WTC11 (cell line): ENCODE measurements around the gene ZNF557.
"Not testable (repeated sequence)": the region's sequence is repeated elsewhere in the genome, so short reads cannot be mapped to it uniquely, and the experiment has no call there.

Experiments
- GABPB1 ChIP-seq: sonication (generic); formaldehyde crosslinking; IDR thresholded peaks from 2 replicates; pipeline ENCODE4 v1.8.1; 2023; ENCODE audit warnings: mild to moderate bottlenecking, missing genetic modification reagents
- KAT7 ChIP-seq: sonication (generic); formaldehyde crosslinking; IDR thresholded peaks from 2 replicates; pipeline ENCODE4 v1.8.1; 2023; ENCODE audit warnings: missing genetic modification reagents, mild to moderate bottlenecking, borderline replicate concordance
- OVOL2 ChIP-seq: fragments of 250-450 bp; sonication (Bioruptor Pico); IDR thresholded peaks from 2 replicates; pipeline ENCODE4 v1.9.0; 2021; ENCODE audit warnings: mild to moderate bottlenecking, borderline replicate concordance
- SP1 ChIP-seq: sonication (generic); formaldehyde crosslinking; conservative IDR thresholded peaks from 2 replicates; pipeline ENCODE4 v1.8.1; 2022; ENCODE audit warnings: missing genetic modification reagents
- ZNF416 ChIP-seq: fragments of 250-450 bp; sonication (Bioruptor Pico); IDR thresholded peaks from 2 replicates; pipeline ENCODE4 v1.9.0; 2021; ENCODE audit warnings: mild to moderate bottlenecking, inconsistent platforms
- ZNF671 ChIP-seq: fragments of 250-450 bp; sonication (Bioruptor Pico); IDR thresholded peaks from 2 replicates; pipeline ENCODE4 v1.8.0; 2021; ENCODE audit warnings: mild to moderate bottlenecking
- TF ChIP-seq, protein P1 (sequence below): fragments of 200-600 bp; IDR thresholded peaks from 2 replicates; pipeline ENCODE4 v1.8.0; 2022; ENCODE audit warnings: antibody characterized with exemption
- TF ChIP-seq, protein P2 (sequence below): sonication (generic); formaldehyde crosslinking; IDR thresholded peaks from 2 replicates; pipeline ENCODE4 v1.8.0; 2022; ENCODE audit warnings: mild to moderate bottlenecking, missing genetic modification reagents
- TF ChIP-seq, protein P3 (sequence below): sonication (generic); formaldehyde crosslinking; IDR thresholded peaks from 2 replicates; pipeline ENCODE4 v1.8.0; 2023; ENCODE audit warnings: missing genetic modification reagents
- TF ChIP-seq, protein P4 (sequence below): sonication (generic); formaldehyde crosslinking; IDR thresholded peaks from 2 replicates; pipeline ENCODE4 v1.8.1; 2023; ENCODE audit warnings: mild to moderate bottlenecking, missing genetic modification reagents
- TF ChIP-seq, protein P5 (sequence below): sonication (generic); formaldehyde crosslinking; IDR thresholded peaks from 2 replicates; pipeline ENCODE4 v1.8.1; 2022; ENCODE audit warnings: mild to moderate bottlenecking, moderate library complexity, missing genetic modification reagents
- TF ChIP-seq, protein P6 (sequence below): sonication (generic); formaldehyde crosslinking; IDR thresholded peaks from 2 replicates; pipeline ENCODE4 v1.8.1; 2023; ENCODE audit warnings: mild to moderate bottlenecking, missing genetic modification reagents, moderate library complexity

DNA sequence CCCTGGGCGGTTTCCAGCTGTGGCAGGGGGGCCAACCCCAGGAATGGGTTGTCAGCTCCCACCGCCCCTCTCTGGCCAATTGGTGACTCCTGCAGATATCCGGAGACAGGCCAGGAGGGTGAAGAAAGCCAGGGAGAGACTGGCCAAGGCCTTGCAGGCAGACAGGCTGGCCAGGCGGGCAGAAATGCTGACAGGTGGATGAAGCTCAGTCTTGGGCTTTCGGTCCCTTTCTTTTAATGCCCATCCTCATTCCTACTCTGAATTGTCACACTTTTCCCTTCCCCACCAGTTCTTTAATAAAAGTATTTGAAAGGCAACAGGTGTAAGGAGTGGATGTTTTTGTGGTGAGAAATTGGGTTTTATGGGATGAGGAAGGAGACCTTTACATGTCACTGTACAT, 18.1 kb upstream of the ZNF557 start:
- TF ChIP-seq GABPB1 (CRISPR knock-in tag); SP1; ZNF671 (CRISPR knock-in tag); KAT7; OVOL2 (CRISPR knock-in tag); ZNF416 (CRISPR knock-in tag): not testable (repeated sequence)
- TF ChIP-seq, protein P1, sequence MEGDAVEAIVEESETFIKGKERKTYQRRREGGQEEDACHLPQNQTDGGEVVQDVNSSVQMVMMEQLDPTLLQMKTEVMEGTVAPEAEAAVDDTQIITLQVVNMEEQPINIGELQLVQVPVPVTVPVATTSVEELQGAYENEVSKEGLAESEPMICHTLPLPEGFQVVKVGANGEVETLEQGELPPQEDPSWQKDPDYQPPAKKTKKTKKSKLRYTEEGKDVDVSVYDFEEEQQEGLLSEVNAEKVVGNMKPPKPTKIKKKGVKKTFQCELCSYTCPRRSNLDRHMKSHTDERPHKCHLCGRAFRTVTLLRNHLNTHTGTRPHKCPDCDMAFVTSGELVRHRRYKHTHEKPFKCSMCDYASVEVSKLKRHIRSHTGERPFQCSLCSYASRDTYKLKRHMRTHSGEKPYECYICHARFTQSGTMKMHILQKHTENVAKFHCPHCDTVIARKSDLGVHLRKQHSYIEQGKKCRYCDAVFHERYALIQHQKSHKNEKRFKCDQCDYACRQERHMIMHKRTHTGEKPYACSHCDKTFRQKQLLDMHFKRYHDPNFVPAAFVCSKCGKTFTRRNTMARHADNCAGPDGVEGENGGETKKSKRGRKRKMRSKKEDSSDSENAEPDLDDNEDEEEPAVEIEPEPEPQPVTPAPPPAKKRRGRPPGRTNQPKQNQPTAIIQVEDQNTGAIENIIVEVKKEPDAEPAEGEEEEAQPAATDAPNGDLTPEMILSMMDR: not testable (repeated sequence)
- TF ChIP-seq, protein P2, sequence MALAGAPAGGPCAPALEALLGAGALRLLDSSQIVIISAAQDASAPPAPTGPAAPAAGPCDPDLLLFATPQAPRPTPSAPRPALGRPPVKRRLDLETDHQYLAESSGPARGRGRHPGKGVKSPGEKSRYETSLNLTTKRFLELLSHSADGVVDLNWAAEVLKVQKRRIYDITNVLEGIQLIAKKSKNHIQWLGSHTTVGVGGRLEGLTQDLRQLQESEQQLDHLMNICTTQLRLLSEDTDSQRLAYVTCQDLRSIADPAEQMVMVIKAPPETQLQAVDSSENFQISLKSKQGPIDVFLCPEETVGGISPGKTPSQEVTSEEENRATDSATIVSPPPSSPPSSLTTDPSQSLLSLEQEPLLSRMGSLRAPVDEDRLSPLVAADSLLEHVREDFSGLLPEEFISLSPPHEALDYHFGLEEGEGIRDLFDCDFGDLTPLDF: not testable (repeated sequence)
- TF ChIP-seq, protein P3, sequence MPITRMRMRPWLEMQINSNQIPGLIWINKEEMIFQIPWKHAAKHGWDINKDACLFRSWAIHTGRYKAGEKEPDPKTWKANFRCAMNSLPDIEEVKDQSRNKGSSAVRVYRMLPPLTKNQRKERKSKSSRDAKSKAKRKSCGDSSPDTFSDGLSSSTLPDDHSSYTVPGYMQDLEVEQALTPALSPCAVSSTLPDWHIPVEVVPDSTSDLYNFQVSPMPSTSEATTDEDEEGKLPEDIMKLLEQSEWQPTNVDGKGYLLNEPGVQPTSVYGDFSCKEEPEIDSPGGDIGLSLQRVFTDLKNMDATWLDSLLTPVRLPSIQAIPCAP (CRISPR knock-in tag): not testable (repeated sequence)
- TF ChIP-seq, protein P4, sequence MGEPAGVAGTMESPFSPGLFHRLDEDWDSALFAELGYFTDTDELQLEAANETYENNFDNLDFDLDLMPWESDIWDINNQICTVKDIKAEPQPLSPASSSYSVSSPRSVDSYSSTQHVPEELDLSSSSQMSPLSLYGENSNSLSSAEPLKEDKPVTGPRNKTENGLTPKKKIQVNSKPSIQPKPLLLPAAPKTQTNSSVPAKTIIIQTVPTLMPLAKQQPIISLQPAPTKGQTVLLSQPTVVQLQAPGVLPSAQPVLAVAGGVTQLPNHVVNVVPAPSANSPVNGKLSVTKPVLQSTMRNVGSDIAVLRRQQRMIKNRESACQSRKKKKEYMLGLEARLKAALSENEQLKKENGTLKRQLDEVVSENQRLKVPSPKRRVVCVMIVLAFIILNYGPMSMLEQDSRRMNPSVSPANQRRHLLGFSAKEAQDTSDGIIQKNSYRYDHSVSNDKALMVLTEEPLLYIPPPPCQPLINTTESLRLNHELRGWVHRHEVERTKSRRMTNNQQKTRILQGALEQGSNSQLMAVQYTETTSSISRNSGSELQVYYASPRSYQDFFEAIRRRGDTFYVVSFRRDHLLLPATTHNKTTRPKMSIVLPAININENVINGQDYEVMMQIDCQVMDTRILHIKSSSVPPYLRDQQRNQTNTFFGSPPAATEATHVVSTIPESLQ (CRISPR knock-in tag): not testable (repeated sequence)
- TF ChIP-seq, protein P5, sequence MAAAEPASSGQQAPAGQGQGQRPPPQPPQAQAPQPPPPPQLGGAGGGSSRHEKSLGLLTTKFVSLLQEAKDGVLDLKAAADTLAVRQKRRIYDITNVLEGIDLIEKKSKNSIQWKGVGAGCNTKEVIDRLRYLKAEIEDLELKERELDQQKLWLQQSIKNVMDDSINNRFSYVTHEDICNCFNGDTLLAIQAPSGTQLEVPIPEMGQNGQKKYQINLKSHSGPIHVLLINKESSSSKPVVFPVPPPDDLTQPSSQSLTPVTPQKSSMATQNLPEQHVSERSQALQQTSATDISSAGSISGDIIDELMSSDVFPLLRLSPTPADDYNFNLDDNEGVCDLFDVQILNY: not testable (repeated sequence)
- TF ChIP-seq, protein P6, sequence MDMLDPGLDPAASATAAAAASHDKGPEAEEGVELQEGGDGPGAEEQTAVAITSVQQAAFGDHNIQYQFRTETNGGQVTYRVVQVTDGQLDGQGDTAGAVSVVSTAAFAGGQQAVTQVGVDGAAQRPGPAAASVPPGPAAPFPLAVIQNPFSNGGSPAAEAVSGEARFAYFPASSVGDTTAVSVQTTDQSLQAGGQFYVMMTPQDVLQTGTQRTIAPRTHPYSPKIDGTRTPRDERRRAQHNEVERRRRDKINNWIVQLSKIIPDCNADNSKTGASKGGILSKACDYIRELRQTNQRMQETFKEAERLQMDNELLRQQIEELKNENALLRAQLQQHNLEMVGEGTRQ (CRISPR knock-in tag): not testable (repeated sequence)
